ENCODE measurements around the gene HIGD1B.
A peak's percentile ranks its signal among the peaks of the same experiment; 100 is the strongest.

DNA sequence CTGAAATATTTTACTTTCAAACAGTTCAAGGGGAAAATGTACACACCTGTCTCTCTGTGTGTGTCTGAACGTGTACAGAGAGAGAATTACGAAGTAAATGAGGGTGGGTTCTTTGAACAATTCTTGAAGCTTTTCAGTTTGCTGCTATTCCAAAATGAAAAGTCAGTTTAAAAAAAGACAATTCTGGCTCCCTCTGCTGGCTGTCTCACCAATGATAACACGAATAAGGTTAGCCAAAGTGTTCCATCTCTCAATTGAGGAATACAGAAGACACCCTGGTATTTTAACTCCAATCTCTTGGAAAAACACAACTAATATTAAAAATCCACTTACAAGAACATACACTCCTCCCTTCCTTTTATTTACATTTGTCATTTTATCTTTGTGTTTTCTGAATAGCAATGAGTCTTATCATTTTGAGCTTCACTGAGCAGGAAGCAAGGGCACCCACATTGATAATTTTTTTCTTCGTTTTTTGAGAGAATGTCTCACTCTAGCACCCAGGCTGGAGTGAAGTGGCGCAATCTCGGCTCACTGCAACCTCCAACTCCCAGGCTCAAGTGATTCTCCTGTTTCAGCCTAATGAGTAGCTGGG is 31.0 kb downstream of the HIGD1B start:
- TF ChIP-seq, protein P1, sequence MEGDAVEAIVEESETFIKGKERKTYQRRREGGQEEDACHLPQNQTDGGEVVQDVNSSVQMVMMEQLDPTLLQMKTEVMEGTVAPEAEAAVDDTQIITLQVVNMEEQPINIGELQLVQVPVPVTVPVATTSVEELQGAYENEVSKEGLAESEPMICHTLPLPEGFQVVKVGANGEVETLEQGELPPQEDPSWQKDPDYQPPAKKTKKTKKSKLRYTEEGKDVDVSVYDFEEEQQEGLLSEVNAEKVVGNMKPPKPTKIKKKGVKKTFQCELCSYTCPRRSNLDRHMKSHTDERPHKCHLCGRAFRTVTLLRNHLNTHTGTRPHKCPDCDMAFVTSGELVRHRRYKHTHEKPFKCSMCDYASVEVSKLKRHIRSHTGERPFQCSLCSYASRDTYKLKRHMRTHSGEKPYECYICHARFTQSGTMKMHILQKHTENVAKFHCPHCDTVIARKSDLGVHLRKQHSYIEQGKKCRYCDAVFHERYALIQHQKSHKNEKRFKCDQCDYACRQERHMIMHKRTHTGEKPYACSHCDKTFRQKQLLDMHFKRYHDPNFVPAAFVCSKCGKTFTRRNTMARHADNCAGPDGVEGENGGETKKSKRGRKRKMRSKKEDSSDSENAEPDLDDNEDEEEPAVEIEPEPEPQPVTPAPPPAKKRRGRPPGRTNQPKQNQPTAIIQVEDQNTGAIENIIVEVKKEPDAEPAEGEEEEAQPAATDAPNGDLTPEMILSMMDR (IDR thresholded peaks at IDR 0.05; ENCODE audit: insufficient read depth, low read length, poor library complexity, severe bottlenecking) = peak; percentile 73
- no peak for TF ChIP-seq EZH2phosphoT487 (conservative IDR thresholded peaks at IDR 0.05; ENCODE audit: low read length)

Measured in SU-DHL-6 (cell line).